ENCODE data around the gene FXR2.

FXR2 gene

GRCh38 chr17:7570351-7570750 is 44.3 kb downstream of the FXR2 start:
- DNase-seq (ENCODE audit: low spot score) = no peak

GRCh38 chr17:7569571-7569970 is 45.1 kb downstream of the FXR2 start:
- DNase-seq (ENCODE audit: low spot score) = no peak

DNA sequence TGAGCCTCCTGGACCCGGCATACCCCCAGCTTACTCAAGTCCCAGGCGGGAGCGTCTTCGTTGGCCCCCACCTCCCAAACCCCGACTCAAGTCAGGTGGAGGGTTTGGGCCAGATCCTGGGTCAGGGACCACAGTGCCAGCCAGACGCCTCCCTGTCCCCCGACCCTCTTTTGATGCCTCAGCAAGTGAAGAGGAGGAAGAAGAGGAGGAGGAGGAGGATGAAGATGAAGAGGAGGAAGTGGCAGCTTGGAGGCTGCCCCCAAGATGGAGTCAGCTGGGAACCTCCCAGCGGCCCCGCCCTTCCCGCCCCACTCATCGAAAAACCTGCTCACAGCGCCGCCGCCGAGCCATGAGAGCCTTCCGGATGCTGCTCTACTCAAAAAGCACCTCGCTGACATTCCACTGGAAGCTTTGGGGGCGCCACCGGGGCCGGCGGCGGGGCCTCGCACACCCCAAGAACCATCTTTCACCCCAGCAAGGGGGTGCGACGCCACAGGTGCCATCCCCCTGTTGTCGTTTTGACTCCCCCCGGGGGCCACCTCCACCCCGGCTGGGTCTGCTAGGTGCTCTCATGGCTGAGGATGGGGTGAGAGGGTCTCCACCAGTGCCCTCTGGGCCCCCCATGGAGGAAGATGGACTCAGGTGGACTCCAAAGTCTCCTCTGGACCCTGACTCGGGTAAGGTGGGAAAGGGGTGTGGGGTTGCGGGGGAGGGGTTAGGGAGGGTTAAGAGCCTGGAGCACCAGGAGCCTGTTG is 51.4 kb downstream of the FXR2 start:
- no peak for DNase-seq (ENCODE audit: low spot score)

DNA sequence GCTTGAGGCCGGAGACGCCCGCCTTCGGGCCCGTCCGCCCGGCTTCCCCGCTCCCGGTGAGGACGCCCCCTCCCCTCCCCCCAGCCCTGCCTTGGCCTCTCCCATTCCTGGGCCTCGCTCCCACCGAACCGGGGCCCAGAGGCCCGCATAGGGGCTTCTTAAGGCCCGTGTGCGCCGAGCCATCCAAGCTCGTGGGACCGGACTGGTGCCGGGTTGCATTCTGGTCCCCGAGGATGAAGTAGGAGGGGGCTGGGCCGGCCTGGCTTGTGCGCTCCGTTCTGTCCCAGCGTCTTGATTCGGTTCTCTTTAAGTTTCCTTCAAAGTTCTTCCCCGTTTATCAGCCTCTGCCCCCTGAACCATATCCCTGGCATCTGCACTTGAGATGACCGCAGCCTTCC is 52.5 kb downstream of the FXR2 start:
- DNase-seq (ENCODE audit: low spot score) = no peak

- peak; percentile 99 for DNase-seq (ENCODE audit: low spot score)
Measured at GRCh38 chr17:7561589-7562207, 53.0 kb downstream of the FXR2 start, which contains the start of gene SENP3. SENP3 (plus strand) TSS chr17:7561919; CDS start chr17:7563077, 1,158 bp downstream.

DNA sequence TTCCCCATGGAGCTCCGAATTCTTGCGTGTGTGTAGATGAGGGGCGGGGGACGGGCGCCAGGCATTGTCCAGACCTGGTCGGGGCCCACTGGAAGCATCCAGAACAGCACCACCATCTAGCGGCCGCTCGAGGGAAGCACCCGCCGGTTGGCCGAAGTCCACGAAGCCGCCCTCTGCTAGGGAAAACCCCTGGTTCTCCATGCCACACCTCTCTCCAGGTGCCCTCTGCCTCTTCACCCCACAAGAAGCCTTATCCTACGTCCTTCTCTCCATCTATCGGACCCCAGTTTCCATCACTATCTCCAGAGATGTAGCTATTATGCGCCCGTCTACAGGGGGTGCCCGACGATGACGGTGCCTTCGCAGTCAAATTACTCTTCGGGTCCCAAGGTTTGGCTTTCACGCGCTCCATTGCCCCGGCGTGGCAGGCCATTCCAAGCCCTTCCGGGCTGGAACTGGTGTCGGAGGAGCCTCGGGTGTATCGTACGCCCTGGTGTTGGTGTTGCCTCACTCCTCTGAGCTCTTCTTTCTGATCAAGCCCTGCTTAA is 53.6 kb downstream of the FXR2 start:
- peak; percentile 95 for DNase-seq (ENCODE audit: low spot score)

GRCh38 chr17:7560172-7561027 is 54.3 kb downstream of the FXR2 start:
- DNase-seq (ENCODE audit: low spot score) = peak; percentile 89

DNA sequence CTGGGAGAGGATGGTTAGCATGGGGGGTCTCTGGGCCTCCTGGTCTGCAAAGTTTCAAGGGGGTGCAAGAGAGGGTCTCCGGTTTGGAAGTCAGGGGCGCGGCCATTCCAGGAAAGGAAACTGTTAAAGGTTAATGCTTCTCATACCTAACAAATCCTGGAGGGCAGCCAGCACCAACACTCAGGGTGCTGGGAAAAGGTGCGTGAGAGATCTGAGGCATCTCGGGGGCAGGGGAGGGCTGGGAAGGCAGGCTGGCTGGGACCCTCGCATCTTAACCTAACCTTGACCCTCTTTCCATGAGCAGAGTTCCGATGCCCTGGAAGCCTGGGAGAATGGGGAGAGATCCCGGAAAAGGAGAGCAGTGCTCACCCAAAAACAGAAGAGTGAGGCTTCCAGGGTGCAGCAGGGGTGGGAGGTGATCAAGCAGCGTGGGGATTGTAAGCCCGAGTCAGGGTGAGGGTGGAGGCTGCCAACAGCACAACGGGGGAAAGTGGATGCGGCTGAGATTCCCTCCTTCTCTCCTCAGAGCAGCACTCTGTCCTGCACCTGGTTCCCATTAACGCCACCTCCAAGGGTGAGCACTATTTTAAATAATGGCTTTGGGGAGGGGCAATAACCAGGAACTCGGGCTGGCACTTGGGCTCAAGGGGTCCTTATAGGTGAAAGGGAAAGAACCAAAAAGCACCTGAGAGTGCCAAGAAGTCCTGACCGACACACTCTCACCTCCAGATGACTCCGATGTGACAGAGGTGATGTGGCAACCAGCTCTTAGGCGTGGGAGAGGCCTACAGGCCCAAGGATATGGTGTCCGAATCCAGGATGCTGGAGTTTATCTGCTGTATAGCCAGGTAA is 55.2 kb downstream of the FXR2 start:
- DNase-seq (ENCODE audit: low spot score) = no peak

DNA sequence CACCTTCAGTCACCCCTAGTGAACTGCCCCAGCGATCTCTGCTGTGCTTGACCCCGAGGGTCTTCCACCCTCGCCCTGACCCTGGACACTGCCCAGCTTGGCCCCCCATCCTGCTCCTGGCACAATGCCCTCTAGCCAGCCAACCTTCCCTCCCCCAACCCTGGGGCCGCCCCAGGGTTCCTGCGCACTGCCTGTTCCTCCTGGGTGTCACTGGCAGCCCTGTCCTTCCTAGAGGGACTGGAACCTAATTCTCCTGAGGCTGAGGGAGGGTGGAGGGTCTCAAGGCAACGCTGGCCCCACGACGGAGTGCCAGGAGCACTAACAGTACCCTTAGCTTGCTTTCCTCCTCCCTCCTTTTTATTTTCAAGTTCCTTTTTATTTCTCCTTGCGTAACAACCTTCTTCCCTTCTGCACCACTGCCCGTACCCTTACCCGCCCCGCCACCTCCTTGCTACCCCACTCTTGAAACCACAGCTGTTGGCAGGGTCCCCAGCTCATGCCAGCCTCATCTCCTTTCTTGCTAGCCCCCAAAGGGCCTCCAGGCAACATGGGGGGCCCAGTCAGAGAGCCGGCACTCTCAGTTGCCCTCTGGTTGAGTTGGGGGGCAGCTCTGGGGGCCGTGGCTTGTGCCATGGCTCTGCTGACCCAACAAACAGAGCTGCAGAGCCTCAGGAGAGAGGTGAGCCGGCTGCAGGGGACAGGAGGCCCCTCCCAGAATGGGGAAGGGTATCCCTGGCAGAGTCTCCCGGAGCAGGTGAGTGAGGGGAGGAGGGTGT is 56.0 kb downstream of the FXR2 start, which contains the start of gene TNFSF13:
TSS of gene TNFSF13 (plus strand) at position 207 of the 776 bp plus-strand sequence. CDS start at position 497, 290 bp downstream.
- no peak for DNase-seq (ENCODE audit: low spot score)

DNA sequence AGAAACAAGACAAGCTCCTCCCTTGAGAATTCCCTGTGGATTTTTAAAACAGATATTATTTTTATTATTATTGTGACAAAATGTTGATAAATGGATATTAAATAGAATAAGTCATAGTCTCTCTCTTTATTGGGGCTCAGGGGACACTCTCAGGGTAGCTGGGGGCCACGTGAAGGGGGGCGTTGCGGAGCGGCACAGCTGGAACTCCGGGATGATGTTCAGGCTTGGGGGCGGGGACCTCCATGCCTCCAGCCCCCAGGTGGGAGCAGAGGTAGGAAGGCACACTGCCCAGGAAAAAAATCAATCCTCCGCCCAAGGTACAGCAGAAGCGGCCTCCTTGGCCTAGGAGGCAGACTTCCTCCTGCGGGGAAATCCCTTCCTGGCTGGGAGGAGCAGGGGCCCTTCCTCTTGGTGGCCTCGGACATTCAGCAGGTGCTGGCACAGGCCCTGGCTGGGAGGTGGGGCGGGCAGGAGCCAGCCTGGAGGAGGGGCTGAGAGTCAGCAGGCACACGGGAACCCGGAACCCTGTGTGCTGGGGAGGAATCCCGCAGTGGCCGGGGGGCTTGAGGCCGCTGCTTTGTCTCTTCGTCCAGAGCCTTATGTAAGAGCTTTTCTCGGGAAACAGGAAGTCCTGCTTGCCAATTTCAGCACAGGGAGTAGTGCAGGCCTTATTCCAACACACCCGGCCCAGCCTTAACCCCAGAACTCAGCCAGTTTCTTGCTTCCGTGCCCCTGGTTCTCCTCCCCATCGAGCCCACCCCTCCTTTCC is 56.7 kb downstream of the FXR2 start:
- no peak for DNase-seq (ENCODE audit: low spot score)

GRCh38 chr17:7557147-7557764 is 57.4 kb downstream of the FXR2 start:
- no peak for DNase-seq (ENCODE audit: low spot score)

- DNase-seq (ENCODE audit: low spot score) = no peak
Measured at GRCh38 chr17:7556627-7557026, 58.1 kb downstream of the FXR2 start.

DNA sequence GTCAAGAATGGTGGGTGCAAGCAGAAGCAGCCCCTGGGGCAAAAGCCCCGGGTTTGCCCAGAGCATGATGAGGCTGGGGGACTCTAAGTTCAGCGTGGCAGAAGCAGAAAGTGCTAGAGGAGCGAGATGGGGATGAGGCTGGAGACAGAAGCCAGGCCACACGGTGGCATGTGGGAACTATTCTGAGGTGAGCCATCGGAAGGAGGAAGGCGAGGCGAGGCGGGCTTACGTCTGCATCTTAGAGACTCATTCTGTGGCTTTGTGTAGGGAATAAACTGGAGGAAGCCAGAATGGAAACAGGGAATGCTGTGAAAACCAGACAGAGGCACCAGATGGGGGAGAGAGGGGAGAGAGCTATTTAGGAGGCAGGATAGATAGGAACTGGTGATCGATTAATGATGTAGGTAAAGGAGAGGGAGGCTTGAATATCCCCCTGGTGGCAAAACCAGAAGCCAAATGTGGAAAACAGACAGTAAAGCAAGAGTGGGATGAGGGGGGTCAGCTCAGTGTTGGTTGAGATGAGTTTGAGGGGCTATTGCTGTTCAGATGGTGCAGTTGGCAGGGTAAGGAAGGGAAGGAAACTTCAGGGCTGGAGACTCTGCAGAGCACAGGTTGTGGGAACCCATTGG is 59.3 kb downstream of the FXR2 start:
- DNase-seq (ENCODE audit: low spot score) = no peak

DNA sequence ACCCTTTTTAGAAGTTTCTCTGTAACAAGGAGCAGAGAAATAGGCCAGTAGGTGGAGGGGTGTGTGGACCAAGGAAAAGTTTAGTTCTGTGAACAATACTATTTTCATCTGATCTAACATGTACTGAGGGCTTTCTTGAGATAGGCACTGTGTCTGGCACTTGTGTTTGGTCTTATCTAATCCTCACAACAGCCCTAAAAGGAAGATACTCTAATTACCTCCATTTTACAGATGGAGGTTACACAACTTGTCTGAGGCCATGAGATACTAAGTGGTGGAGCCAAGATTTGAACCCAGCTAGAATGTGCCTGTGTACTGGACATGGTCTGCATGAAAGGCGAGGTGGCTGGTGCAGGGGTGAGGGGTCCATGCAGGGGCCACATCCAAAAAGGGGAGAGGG is 61.3 kb downstream of the FXR2 start:
- no peak for DNase-seq (ENCODE audit: low spot score)

DNA sequence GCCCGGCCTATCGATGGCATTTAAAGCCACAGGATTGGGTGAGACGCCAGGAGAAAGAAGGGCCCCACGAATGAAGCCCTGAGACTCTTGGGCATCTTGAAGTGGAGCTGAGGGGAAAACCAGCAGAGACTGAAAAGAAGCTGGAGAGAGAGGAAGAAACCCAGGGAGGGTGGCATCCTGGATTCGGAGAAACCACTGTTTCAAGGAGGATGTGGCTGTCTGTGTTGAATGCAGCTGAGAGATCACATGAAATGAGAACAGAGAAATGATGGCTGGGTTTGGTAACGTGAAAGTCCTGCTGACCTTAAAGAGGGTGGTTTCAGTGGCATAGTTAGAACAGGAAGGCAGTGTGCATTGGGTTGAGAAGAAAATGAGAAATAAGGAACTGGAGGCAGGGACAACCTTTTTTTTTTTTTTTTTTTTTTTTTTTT is 62.1 kb downstream of the FXR2 start:
- DNase-seq (ENCODE audit: low spot score) = no peak

DNA sequence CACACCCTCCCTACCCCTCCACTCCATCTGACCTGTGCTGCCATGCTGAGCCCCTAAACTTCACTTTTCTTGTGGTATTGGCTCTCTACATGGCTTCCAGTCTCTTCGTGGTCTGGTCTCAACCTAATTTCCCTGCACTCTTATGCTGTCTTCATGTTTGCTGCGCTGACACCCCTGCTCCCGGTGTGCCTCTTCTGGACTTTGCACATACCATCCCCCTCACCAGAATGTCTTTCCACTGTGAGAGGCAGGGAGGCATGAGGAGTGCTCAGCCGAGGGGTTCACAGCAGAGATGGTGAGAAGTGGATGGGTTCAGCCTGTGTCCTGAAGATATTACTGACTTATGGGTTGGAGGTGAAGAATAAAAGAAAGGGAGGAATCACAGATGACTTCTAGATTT is 63.3 kb downstream of the FXR2 start:
- no peak for DNase-seq (ENCODE audit: low spot score)

- DNase-seq (ENCODE audit: low spot score) = no peak
Measured at GRCh38 chr17:7550344-7550743, 64.4 kb downstream of the FXR2 start.

DNA sequence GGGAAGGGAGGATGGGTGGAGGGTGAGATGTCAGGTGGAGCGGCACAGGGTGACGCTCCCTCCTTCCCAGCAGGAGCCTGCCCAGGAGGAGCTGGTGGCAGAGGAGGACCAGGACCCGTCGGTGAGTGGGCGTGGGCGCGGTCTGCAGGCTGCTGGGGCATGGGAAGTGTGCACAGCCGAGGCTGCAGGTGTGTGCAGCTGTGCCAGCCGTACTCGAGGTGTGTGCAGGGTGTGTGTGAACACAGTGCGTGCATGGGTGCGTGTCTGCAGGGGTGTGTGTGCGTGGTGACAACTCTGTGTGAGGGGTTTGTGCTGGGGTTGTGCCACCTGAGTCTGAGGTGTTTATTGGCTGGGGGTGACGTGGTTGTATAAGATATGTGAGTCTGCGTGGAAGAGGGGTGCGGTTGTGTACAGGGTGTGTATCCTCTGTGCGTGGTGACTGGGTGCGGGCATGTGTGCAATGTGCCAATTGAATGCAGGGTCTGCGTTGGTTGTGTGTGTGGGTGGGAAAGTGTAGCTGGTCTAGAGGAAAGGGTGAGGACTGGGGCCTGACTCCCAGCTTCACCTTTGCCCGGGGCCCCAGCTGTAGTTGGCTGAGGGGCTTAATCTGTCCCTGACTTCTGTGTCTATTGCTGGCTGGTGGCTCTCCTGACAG is 65.2 kb downstream of the FXR2 start:
- DNase-seq (ENCODE audit: low spot score) = no peak

Measured in ecto neural progenitor cell (in vitro differentiated cells).